Calu3 (cell line): Measurements from ENCODE around the gene ADGRA1. TPM values are rescaled to one million over a fixed set of nuclear protein-coding genes. Genes with fewer than 3 reads are reported as not detected.
A peak's percentile ranks its signal among the peaks of the same experiment; 100 is the strongest.

Source experiments
- BruUV-seq: library from RNA; stranded (reverse); fragments of 400-500 nt; replicated peaks from 2 replicates; lab custom pipeline; 2021; lab: Mats Ljungman, UMichigan
- CTCF ChIA-PET: fragments of 300-600 bp; sonication (Branson Sonifier 250); formaldehyde crosslinking; loops from one replicate; lab custom pipeline; 2022; ENCODE audit warnings: antibody characterized with exemption; lab: Charles Lee
- DNase-seq: peaks from one replicate; pipeline ENCODE4 v3.0.0; 2022
- H3K27ac Mint-ChIP-seq: one replicate; pipeline ENCODE4 v1.8.0; 2022; ENCODE audit warnings: mixed read lengths; ENCODE audit not compliant: unreplicated experiment
- H3K27me3 Mint-ChIP-seq: one replicate; pipeline ENCODE4 v1.8.0; 2022; ENCODE audit warnings: mixed read lengths; ENCODE audit not compliant: unreplicated experiment
- H3K36me3 Mint-ChIP-seq: one replicate; pipeline ENCODE4 v1.8.0; 2022; ENCODE audit warnings: mild to moderate bottlenecking, moderate library complexity, mixed read lengths; ENCODE audit not compliant: insufficient read depth, unreplicated experiment
- H3K4me1 Mint-ChIP-seq: one replicate; pipeline ENCODE4 v1.8.0; 2022; ENCODE audit warnings: mild to moderate bottlenecking, low read depth, mixed read lengths; ENCODE audit not compliant: unreplicated experiment
- H3K4me3 Mint-ChIP-seq: one replicate; pipeline ENCODE4 v1.8.0; 2022; ENCODE audit warnings: mild to moderate bottlenecking, low read depth, moderate library complexity, mixed read lengths; ENCODE audit not compliant: unreplicated experiment
- H3K9me3 Mint-ChIP-seq: one replicate; pipeline ENCODE4 v1.8.0; 2022; ENCODE audit warnings: low read depth, mixed read lengths; ENCODE audit not compliant: unreplicated experiment
- CTCF ChIP-seq: fragments of 200-600 bp; IDR thresholded peaks from one replicate; pipeline ENCODE4 v1.8.0; 2022; ENCODE audit warnings: antibody characterized with exemption; ENCODE audit not compliant: unreplicated experiment
- intact Hi-C: fragments of 100-400 bp; cut with micrococcal nuclease; formaldehyde crosslinking; loops from one replicate; pipeline ENCODE4 v1.10.0; 2022; ENCODE audit not compliant: unreplicated experiment
- total RNA-seq: library from RNA; stranded (reverse); gene quantifications from 2 replicates; pipeline ENCODE4 v1.2.3, GENCODE V29; 2022

ADGRA1 gene
- total RNA-seq, 1 experiment from 2014 or later = not detected

- H3K9me3 Mint-ChIP-seq = no peaks in the 10 kb centered on the region
- CTCF ChIA-PET = no interaction called here
- peak overlapping the region; percentile 27 for H3K4me3 Mint-ChIP-seq
- no peaks in the 10 kb centered on the region for H3K36me3 Mint-ChIP-seq
- H3K4me1 Mint-ChIP-seq = no peaks in the 10 kb centered on the region
- BruUV-seq = no TSS peak
- peaks cover 48% of the 10 kb centered on the region for H3K27me3 Mint-ChIP-seq
- no peak overlapping the region for H3K27ac Mint-ChIP-seq
- DNase-seq = no peak
- intact Hi-C loops = no loop called here
- TF ChIP-seq CTCF = no peak
Measured at GRCh38 chr10:133129071-133129858, 41.5 kb downstream of the ADGRA1 start.

- peaks cover 41% of the 10 kb centered on the region for H3K27me3 Mint-ChIP-seq
- H3K4me3 Mint-ChIP-seq = no peak overlapping the region
- H3K4me1 Mint-ChIP-seq = no peaks in the 10 kb centered on the region
- no peaks in the 10 kb centered on the region for H3K36me3 Mint-ChIP-seq
- DNase-seq = no peak
- no peaks in the 10 kb centered on the region for H3K9me3 Mint-ChIP-seq
- no peak for TF ChIP-seq CTCF
- CTCF ChIA-PET = no interaction called here
- BruUV-seq = no TSS peak
- intact Hi-C loops = no loop called here
- no peak overlapping the region for H3K27ac Mint-ChIP-seq
Measured at GRCh38 chr10:133129859-133130495, 42.3 kb downstream of the ADGRA1 start.

GRCh38 chr10:133130602-133131001 lies 42.9 kb downstream of the ADGRA1 start:
- intact Hi-C loops = no loop called here
- no peak for DNase-seq
- no peaks in the 10 kb centered on the region for H3K9me3 Mint-ChIP-seq
- H3K4me1 Mint-ChIP-seq = no peaks in the 10 kb centered on the region
- no peak overlapping the region for H3K27ac Mint-ChIP-seq
- CTCF ChIA-PET = no interaction called here
- no peak overlapping the region for H3K4me3 Mint-ChIP-seq
- no TSS peak for BruUV-seq
- no peak for TF ChIP-seq CTCF
- H3K27me3 Mint-ChIP-seq = peaks cover 35% of the 10 kb centered on the region
- H3K36me3 Mint-ChIP-seq = no peaks in the 10 kb centered on the region

GRCh38 chr10:133131053-133131452 lies 43.3 kb downstream of the ADGRA1 start:
- CTCF ChIA-PET = no interaction called here
- DNase-seq = no peak
- Mint-ChIP-seq H3K4me3 (no peak overlapping the region), H3K4me1 (no peaks in the 10 kb centered on the region), H3K27ac (no peak overlapping the region), H3K9me3 (no peaks in the 10 kb centered on the region), H3K36me3 (no peaks in the 10 kb centered on the region), H3K27me3 (peaks cover 35% of the 10 kb centered on the region)
- TF ChIP-seq CTCF = no peak
- intact Hi-C loops = no loop called here
- no TSS peak for BruUV-seq
